DOHH2 (cell line): Measurements from ENCODE around the gene RB1.
A peak's percentile ranks its signal among the peaks of the same experiment; 100 is the strongest.

Source experiments
- H3F3A ChIP-seq: fragments of 200-600 bp; sonication (generic), shearing (Covaris generic); 2 replicates; pipeline ENCODE4 v1.6.0; 2016; ENCODE audit warnings: antibody characterized with exemption, mild to moderate bottlenecking; ENCODE audit not compliant: control insufficient read depth, insufficient read depth
- H3K27ac ChIP-seq: fragments of 200-600 bp; sonication (generic); 2 replicates; pipeline ENCODE4 v1.5.1; 2014; ENCODE audit warnings: low read depth, mild to moderate bottlenecking, low read length, moderate library complexity
- H3K27me3 ChIP-seq: fragments of 200-600 bp; sonication (generic); 2 replicates; pipeline ENCODE4 v1.6.1; 2014; ENCODE audit warnings: mild to moderate bottlenecking, low read length, mixed read lengths; ENCODE audit not compliant: control insufficient read depth
- H3K36me3 ChIP-seq: fragments of 200-600 bp; sonication (generic); 2 replicates; pipeline ENCODE4 v1.6.1; 2014; ENCODE audit warnings: mild to moderate bottlenecking, low read length, moderate library complexity, mixed read lengths; ENCODE audit not compliant: control insufficient read depth
- H3K4me1 ChIP-seq: fragments of 200-600 bp; sonication (generic); 2 replicates; pipeline ENCODE4 v1.6.1; 2014; ENCODE audit warnings: mild to moderate bottlenecking, low read length, mixed read lengths; ENCODE audit not compliant: control insufficient read depth
- H3K4me2 ChIP-seq: fragments of 200-600 bp; sonication (generic); 2 replicates; pipeline ENCODE4 v1.6.0; 2014; ENCODE audit warnings: mild to moderate bottlenecking, low read length, moderate library complexity
- H3K4me3 ChIP-seq: fragments of 200-600 bp; sonication (generic); 2 replicates; pipeline ENCODE4 v1.5.1; 2014; ENCODE audit warnings: mild to moderate bottlenecking, low read length, mixed read lengths
- H3K79me2 ChIP-seq: fragments of 200-600 bp; sonication (generic); 2 replicates; pipeline ENCODE4 v1.6.1; 2014; ENCODE audit warnings: mild to moderate bottlenecking, low read length, mixed read lengths; ENCODE audit not compliant: control insufficient read depth
- H3K9me2 ChIP-seq: fragments of 200-600 bp; sonication (generic); replicated peaks from 2 replicates; pipeline ENCODE4 v1.6.1; 2014; ENCODE audit warnings: mild to moderate bottlenecking, low read length, mixed read lengths; ENCODE audit not compliant: control insufficient read depth
- H3K9me3 ChIP-seq: fragments of 200-600 bp; sonication (generic); 2 replicates; pipeline ENCODE4 v1.6.1; 2014; ENCODE audit warnings: antibody characterized with exemption, low read length, mixed read lengths; ENCODE audit not compliant: control insufficient read depth, insufficient read depth
- H4K20me1 ChIP-seq: fragments of 200-600 bp; sonication (generic); 2 replicates; pipeline ENCODE4 v1.6.0; 2014; ENCODE audit warnings: low read depth, mild to moderate bottlenecking, antibody characterized with exemption, low read length, moderate library complexity; ENCODE audit not compliant: control insufficient read depth, insufficient read depth
- EZH2phosphoT487 ChIP-seq: fragments of 200-600 bp; sonication (generic); IDR thresholded peaks from 2 replicates; pipeline ENCODE4 v1.6.1; 2017; ENCODE audit warnings: borderline replicate concordance, mild to moderate bottlenecking, antibody characterized with exemption, low read length, moderate library complexity, mixed read lengths
- TF ChIP-seq, protein P1 (sequence below): fragments of 200-600 bp; sonication (generic); IDR thresholded peaks from one replicate; pipeline ENCODE4 v1.5.1; 2014; ENCODE audit warnings: antibody characterized with exemption, mild to moderate bottlenecking, low read depth, low read length; ENCODE audit not compliant: poor library complexity, severe bottlenecking

Gene RB1

DNA sequence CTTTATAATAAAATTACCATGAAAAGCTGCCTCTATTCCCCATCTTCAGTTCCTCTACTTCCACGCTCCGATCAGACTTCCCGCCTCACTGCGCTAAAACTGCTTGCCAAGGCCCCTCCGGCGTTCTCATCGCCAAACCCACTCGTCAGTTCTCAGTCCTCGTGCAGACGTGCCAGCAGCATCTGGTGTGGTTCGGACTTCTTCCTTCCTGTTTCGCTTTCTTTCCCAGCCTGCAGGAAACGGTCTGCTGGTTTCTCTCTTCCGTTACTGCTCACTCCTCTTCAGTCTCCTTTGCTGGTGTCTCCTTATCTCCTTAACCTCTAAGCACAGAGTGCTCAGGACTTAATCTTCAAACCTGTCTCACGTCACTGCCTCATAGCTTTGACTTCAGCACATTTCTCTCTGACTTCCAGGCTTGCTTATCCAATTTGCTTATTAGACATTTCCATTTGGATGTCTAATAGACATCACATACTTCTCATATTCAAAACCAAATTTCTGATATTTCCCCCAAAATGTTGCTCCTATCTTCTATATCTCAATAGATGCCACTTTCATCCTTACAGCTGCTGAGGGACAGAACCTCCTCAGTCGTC lies 189.0 kb downstream of the RB1 start:
- Histone ChIP-seq H3K9me3 (no peaks in the 10 kb centered on the region), H3K9me2 (no peaks in the 10 kb centered on the region), H3K27me3 (no peaks in the 10 kb centered on the region), H3K27ac (peak overlapping the region; percentile 77), H4K20me1 (no peaks in the 10 kb centered on the region), H3K4me1 (peaks cover 72% of the 10 kb centered on the region), H3K4me3 (peak overlapping the region; percentile 53), H3F3A (peaks cover 28% of the 10 kb centered on the region), H3K4me2 (peak overlapping the region; percentile 67), H3K36me3 (peaks cover 18% of the 10 kb centered on the region), H3K79me2 (no peaks in the 10 kb centered on the region)
- no peak for TF ChIP-seq EZH2phosphoT487
- TF ChIP-seq, protein P1, sequence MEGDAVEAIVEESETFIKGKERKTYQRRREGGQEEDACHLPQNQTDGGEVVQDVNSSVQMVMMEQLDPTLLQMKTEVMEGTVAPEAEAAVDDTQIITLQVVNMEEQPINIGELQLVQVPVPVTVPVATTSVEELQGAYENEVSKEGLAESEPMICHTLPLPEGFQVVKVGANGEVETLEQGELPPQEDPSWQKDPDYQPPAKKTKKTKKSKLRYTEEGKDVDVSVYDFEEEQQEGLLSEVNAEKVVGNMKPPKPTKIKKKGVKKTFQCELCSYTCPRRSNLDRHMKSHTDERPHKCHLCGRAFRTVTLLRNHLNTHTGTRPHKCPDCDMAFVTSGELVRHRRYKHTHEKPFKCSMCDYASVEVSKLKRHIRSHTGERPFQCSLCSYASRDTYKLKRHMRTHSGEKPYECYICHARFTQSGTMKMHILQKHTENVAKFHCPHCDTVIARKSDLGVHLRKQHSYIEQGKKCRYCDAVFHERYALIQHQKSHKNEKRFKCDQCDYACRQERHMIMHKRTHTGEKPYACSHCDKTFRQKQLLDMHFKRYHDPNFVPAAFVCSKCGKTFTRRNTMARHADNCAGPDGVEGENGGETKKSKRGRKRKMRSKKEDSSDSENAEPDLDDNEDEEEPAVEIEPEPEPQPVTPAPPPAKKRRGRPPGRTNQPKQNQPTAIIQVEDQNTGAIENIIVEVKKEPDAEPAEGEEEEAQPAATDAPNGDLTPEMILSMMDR: no peak

GRCh38 chr13:48493066-48493765 lies 189.7 kb downstream of the RB1 start:
- TF ChIP-seq, protein P1: no peak
- TF ChIP-seq EZH2phosphoT487: no peak
- Histone ChIP-seq H3K9me3 (no peaks in the 10 kb centered on the region), H3K27me3 (no peaks in the 10 kb centered on the region), H3K4me2 (peak overlapping the region; percentile 67), H4K20me1 (no peaks in the 10 kb centered on the region), H3K4me1 (peaks cover 69% of the 10 kb centered on the region), H3F3A (peaks cover 28% of the 10 kb centered on the region), H3K36me3 (peaks cover 15% of the 10 kb centered on the region), H3K79me2 (no peaks in the 10 kb centered on the region), H3K4me3 (peak overlapping the region; percentile 53), H3K27ac (peak overlapping the region; percentile 77), H3K9me2 (no peaks in the 10 kb centered on the region)

- peaks cover 14% of the 10 kb centered on the region for H3K36me3 ChIP-seq
- H3K27ac ChIP-seq: no peak overlapping the region; the same call in 1 of the 2 replicates
- no peaks in the 10 kb centered on the region for H4K20me1 ChIP-seq
- peaks cover 24% of the 10 kb centered on the region for H3F3A ChIP-seq
- TF ChIP-seq, protein P1: no peak
- no peaks in the 10 kb centered on the region for H3K27me3 ChIP-seq
- no peak overlapping the region for H3K4me3 ChIP-seq
- peaks cover 63% of the 10 kb centered on the region for H3K4me1 ChIP-seq
- no peaks in the 10 kb centered on the region for H3K9me3 ChIP-seq
- no peaks in the 10 kb centered on the region for H3K9me2 ChIP-seq
- H3K4me2 ChIP-seq: peak overlapping the region; percentile 67
- no peaks in the 10 kb centered on the region for H3K79me2 ChIP-seq
Measured at GRCh38 chr13:48493851-48494250, 190.3 kb downstream of the RB1 start.
